GM21737 (cell line): ENCODE data around the gene PRRX2.
"Not testable (repeated sequence)": the region's sequence is repeated elsewhere in the genome, so short reads cannot be mapped to it uniquely, and the experiment has no call there.

ENCODE experiments used
- ATAC-seq: cut with Tn5 transposase; IDR thresholded peaks from one replicate; pipeline ENCODE4 v1.9.1; 2021; ENCODE audit warnings: mild to moderate bottlenecking, moderate library complexity; ENCODE audit not compliant: unreplicated experiment

Gene PRRX2

GRCh38 chr9:129653823-129654553, 11.5 kb upstream of the PRRX2 start:
- ATAC-seq, result no peak

DNA sequence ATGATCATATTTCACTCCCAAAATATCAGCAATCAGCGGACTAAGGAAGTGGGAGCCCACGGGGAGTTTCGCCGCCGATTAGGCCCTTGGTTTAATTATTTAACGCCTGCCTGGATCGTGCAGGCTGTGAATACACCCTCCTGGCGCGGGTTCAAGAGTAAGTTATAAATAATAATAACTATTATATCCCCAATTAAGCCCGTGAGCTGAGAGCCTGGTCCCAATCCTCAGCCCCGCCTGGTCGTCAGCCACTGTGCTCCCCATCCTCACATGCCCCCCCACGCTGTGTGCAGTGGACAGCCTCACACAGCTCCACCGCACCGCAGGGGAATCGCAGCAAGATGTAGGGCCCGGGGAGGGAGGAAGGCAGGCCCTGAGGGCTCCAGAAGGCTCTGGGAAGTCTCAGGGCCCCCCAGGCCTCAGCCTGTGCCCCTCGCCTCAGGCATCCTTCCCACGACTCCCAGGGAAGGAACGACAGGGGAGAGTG, 10.8 kb upstream of the PRRX2 start:
- no peak for ATAC-seq

DNA sequence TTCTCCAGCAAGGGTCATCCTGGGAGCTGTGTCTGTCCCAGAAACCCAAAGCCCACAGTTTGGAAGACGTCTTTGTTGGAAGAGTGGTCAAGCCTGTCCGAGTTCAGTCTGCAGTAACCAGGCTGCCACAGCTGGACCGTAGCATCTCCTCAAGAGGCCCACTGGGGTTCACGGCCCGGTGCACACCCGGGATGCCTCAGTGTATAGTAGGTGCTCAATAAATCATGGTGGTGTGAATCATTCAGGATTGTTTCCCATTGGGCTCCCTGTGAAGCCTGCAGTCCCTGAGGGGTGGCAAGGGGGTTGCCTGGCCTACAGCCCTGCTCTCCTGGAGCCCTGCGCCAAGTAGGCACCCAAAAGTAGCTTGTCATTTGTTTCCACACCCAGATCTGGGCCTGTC, 10.3 kb upstream of the PRRX2 start:
- ATAC-seq, result no peak

DNA sequence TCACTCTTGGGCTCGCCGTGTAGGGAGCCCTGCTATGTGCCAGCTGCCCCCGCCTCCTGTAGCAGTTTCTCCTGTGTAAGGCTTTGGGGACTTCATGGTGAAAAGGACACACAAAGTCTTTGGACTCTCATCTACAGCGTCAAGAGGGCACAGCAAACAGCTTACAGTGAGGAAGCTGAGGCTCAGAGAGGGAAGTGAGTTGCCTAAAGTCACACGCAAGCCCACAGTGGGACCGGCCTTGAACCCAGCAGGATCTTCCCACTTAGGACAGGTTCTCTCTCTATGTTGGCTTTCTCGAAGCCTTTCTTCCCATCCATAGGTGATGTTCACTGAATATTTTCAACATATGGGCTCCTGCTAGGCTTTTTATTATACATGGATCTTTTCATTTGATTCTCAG, 9.8 kb upstream of the PRRX2 start:
- ATAC-seq, result no peak

DNA sequence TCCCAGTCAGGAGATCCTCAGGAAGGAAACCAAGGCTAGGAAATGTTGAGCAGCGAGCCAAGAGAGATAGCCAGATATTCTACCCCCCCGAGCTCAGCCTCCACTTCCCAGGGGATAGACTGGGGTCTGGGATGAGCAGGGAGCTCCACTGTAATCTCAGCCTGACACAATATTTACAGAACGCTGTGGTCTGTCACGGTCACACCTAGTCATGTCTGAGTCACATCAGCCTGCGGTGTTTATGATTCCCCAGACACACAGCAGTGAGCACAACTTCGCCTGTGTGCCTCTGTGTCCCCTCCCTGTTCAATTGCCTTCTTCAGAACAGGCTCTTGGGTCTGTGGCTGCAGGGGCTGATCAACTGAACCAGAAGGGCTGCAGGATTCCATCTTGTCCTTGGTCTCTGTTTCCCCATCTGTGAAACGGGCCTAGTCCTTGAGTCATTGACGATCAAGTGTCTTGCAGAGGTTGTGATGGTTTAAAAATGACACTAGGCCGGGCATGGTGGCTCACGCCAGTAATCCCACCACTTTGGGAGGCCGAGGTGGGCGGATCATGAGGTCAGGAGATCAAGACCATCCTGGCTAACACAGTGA, 8.6 kb upstream of the PRRX2 start:
- no peak for ATAC-seq

DNA sequence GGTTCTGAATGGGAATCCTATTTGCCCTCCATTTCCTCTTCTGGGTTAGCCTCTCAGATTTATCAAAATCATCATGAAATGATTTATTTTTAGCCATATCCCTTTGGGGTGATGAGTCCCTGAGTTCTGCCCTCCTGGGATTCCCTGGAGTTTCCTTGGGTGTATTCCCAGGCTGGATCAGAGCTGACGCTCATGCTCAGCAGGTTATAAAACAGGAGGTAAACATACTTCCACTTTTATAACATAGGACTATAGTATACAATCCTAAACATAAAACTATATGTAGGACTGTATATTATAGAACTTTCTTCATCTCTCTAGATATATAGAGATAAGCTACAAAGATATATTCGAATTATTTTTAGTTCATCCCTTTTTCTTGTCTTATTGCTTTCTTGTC, 4.4 kb upstream of the PRRX2 start:
- ATAC-seq, result no peak

GRCh38 chr9:129662239-129662638, 3.2 kb upstream of the PRRX2 start:
- ATAC-seq, result not testable (repeated sequence)

- ATAC-seq, result no peak
These were observed 580 bp upstream of the PRRX2 start for GRCh38 chr9:129664746-129665388.

DNA sequence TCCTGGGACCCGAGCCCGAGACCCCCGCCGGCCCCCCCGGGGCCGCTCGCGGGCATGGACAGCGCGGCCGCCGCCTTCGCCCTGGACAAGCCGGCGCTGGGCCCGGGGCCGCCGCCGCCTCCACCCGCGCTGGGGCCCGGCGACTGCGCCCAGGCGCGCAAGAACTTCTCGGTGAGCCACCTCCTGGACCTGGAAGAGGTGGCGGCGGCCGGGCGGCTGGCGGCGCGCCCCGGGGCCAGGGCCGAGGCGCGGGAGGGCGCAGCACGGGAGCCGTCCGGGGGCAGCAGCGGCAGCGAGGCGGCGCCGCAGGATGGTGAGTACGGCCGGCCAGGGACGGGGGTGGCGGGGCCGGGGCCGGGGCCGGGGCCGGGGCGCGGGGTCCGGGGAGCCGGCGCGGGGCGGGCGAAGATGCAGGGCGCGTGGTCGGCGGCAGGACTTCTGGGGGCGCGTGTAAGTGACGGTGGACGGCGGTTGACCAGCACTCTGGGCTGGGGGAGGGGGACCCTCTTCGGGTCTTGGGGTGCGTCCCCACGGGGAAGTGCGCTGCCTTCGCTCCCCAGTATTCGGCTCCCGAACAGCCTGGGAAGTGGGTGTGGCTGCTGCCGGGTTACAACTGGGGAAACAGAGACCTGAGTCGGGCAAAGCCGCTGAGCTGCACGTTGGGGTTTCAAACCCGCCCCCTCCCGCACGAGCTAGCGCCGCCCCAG, 520 bp downstream of the PRRX2 start:
- ATAC-seq, result no peak

GRCh38 chr9:129666575-129666974, 1.1 kb downstream of the PRRX2 start:
- ATAC-seq, result no peak

DNA sequence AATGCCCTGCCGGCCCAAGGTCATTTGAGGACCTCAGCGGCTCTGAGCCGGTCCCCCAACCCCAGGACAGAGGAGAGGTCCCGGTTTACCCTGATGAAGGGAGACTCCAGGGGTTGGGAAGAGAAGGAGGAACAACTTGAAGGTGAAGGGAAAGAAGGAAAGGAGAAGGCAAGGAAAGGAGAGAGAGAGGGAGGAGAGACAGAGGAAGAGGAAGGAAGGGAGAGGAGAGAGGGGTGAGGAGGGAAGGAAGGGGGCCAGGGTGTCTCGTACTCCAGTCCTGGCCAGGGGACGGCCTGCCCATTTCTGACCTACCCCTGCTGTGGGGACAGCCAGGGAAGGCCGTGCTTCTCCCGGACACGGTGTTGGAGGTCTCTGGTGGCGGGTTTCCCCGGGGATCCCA, 1.9 kb downstream of the PRRX2 start:
- no peak for ATAC-seq

GRCh38 chr9:129667850-129668249, 2.4 kb downstream of the PRRX2 start:
- no peak for ATAC-seq

DNA sequence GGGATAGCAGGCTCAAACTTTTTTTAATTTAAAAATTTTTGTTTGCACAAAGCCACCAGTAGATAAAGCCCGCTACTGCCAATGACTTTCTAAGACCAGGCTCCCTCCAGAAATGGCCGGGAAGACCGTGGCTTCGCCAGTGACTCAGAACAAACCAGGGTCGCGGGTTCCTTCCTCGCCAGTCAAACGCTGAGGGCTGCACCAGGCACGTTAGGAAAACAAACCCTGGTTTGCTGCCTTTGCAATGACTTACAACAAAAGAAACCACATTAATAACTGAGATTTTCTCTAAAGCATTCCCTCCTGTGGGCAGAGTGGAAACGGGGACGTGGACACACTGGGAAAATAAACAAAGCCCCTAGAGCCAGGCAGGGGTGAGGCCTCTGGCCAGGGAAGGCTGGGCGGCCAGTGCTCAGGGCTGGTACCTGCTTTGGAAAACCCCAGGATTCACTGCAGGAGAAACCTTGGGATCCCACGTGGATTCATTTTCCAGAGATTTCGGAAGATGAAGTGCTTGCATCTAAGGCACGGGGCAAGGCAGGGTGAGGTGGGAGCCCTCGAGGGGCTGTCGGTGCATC, 3.8 kb downstream of the PRRX2 start:
- no peak for ATAC-seq

DNA sequence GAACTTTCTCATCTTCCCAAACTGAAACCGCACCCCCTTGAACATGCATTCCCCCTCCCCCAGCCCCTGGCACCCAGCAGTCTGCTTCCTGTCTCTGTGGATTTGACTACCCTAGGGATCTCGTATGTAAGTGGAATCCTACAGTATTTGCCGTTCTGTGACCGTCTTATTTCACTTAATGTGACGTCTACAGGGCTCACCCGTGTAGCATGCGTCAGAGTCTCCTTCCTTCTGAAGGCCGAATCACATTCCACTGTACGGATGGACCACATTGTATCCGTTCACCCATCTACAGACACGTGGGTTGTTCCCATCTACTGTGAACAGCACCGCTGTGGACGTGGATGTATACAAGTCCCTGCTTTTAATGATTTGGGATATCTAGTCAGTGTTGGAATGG, 4.5 kb downstream of the PRRX2 start:
- no peak for ATAC-seq

DNA sequence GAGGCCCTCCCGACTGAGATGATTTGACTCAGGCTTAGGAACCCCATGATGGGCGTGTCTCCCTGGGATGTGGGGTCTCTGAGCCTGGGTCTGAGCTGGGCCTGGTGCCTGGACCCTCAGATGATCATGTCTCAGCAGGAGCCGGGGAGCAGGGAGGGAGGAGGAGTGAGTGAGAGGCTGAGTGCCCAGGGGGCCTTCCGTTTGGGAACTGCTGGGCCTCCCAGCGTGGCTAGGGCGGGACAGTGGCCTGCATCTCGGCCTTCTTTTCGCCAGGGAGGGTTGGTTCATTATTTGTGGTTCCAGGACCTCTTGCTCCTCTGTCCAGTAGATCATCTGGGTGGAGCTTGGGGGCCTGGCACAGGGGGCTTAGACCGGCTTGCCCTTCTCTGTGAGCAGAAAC, 5.6 kb downstream of the PRRX2 start:
- ATAC-seq, result no peak

DNA sequence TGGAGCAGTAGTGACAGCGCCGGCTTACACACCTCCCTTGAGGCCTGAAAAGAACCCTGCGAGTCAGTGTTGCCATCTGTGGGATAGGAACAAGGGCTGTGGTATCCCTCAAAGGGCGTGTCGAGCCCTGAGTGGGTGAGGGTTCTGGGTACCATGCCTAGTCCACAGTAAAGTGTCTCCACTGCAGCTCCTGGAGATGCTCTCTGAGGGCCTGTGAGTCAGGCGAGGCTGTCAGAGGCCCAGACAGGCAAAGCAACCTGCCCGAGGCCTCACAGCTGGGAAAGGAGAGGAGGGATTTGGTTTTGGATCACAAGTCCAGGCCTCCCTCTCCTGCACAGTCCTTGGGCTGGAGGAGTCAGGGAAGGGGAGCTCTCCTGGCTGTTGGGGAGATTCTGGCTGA, 6.1 kb downstream of the PRRX2 start:
- ATAC-seq, result no peak

- no peak for ATAC-seq
These were observed 7.3 kb downstream of the PRRX2 start for GRCh38 chr9:129672702-129673101.

- ATAC-seq, result no peak
These were observed 8.2 kb downstream of the PRRX2 start for GRCh38 chr9:129673602-129674001.

DNA sequence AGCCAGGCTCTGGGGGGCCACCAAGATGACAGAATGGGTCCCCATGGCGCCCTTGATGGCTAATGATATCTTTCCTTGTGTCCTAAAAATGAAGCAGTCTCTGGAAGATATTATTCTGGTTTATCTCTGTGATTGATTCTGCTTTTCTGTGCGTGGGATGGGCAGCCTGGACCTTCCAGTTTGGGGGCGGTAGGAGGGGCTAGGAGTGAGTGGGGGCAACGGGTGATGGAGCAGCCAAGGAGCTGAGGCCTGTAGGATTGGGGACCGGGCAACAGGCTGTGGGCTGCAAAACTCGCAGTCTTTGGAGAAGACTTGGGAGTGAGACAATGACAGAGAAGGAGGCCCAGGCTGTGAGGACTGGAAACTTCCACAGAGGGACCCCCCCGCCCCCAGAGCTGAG, 8.8 kb downstream of the PRRX2 start:
- no peak for ATAC-seq

DNA sequence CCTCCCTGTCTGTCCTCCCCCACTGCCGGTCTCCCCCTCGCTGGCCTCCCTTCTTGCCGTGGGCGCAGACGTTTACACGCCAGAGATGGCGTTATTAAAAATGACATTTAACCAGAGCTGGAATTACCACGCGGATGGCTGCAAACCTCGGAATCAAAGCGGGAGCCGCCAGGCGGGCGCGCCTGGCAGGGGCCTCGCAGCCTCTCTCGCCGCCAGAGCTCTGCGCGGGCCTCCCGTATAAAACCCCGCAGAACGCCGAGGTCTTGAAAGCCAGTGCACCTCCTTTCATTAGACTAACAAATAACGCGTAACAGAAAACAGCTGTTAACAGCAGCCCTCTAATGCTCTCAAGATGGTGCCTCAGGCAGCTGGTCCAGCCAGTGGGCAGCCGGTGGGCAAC, 10.2 kb downstream of the PRRX2 start:
- ATAC-seq, result no peak

DNA sequence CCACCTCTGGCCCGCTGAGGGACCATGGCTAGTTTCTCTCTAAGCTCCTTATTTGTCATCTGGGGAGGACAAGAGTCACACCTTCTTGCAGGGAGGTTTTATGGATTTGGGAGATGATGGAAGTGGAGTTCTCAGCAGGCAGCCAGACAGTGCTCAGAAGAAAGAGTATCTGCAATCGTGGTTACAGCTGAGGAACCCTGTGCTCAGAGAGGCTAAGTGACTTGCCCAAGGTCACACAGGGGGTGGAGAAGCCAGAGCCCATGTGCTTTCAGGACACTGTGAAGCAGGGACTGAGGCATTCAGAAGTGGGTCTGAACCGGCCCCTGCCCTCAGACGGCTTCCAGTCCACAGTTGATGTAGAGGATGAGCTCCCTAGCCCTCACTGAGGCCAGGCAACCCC, 10.8 kb downstream of the PRRX2 start:
- no peak for ATAC-seq
